SK-N-SH (cell line): ENCODE data around the gene BMF.

Source experiments
- EP300 ChIP-seq, 2 experiments: IDR thresholded peaks; 2 replicates each; pipeline versions ENCODE4 v1.4.0 to v1.6.1; 2012; ENCODE audit warnings: borderline replicate concordance in 1 of 2, low read depth in 1 of 2, low read length in 1 of 2
- EZH2phosphoT487 ChIP-seq: fragments of 200-600 bp; sonication (generic); IDR thresholded peaks from 2 replicates; pipeline ENCODE4 v1.6.1; 2017; ENCODE audit warnings: low read depth, mixed run types, mild to moderate bottlenecking, antibody characterized with exemption, moderate library complexity, borderline replicate concordance
- FOXJ3 ChIP-seq: sonication (generic); formaldehyde crosslinking; IDR thresholded peaks from 2 replicates; pipeline ENCODE4 v1.5.1; 2020; ENCODE audit warnings: mild to moderate bottlenecking, missing genetic modification reagents
- FOXM1 ChIP-seq: IDR thresholded peaks from 2 replicates; pipeline ENCODE4 v1.4.0; 2012; ENCODE audit warnings: low read depth, mild to moderate bottlenecking
- GABPA ChIP-seq: IDR thresholded peaks from 2 replicates; pipeline ENCODE4 v1.4.0; 2012; ENCODE audit warnings: low read depth, mild to moderate bottlenecking
- MEF2A ChIP-seq: IDR thresholded peaks from 2 replicates; pipeline ENCODE4 v1.4.0; 2012; ENCODE audit warnings: low read depth, borderline replicate concordance
- POLR2AphosphoS5 ChIP-seq: IDR thresholded peaks from 2 replicates; pipeline ENCODE4 v1.6.1; 2012; ENCODE audit warnings: low read depth, low read length
- RXRA ChIP-seq: IDR thresholded peaks from 2 replicates; pipeline ENCODE4 v1.4.0; 2012; ENCODE audit warnings: low read depth, mild to moderate bottlenecking, borderline replicate concordance
- SMC3 ChIP-seq: IDR thresholded peaks from 2 replicates; pipeline ENCODE4 v1.6.1; 2012; ENCODE audit warnings: low read depth, low read length, improper control_type of control experiment
- TAF1 ChIP-seq: IDR thresholded peaks from 2 replicates; pipeline ENCODE4 v1.6.1; 2012; ENCODE audit warnings: low read depth, mild to moderate bottlenecking, low read length, moderate library complexity, borderline replicate concordance
- YY1 ChIP-seq: IDR thresholded peaks from 2 replicates; pipeline ENCODE4 v1.4.0; 2012; ENCODE audit warnings: low read depth, mild to moderate bottlenecking
- TF ChIP-seq, protein P1 (sequence below): fragments of 200-600 bp; sonication (generic); IDR thresholded peaks from 2 replicates; pipeline ENCODE4 v1.6.1; 2017; ENCODE audit warnings: antibody characterized with exemption, mild to moderate bottlenecking, moderate library complexity
- TF ChIP-seq, protein P2 (sequence below): IDR thresholded peaks from 2 replicates; pipeline ENCODE4 v1.4.0; 2012; ENCODE audit warnings: low read depth, borderline replicate concordance

GRCh38 chr15:40094156-40094555 lies 14.5 kb downstream of the BMF start:
- TF ChIP-seq EP300 (IDR thresholded peaks at IDR 0.05; ENCODE audit: borderline replicate concordance in 1 of 2, low read depth in 1 of 2, low read length in 1 of 2) (no peak), EZH2phosphoT487 (no peak), GABPA (no peak), MEF2A (no peak), YY1 (no peak), TAF1 (no peak), FOXM1 (no peak), RXRA (no peak), POLR2AphosphoS5 (no peak), SMC3 (no peak), FOXJ3 (CRISPR knock-in tag) (no peak)
- TF ChIP-seq, protein P1, sequence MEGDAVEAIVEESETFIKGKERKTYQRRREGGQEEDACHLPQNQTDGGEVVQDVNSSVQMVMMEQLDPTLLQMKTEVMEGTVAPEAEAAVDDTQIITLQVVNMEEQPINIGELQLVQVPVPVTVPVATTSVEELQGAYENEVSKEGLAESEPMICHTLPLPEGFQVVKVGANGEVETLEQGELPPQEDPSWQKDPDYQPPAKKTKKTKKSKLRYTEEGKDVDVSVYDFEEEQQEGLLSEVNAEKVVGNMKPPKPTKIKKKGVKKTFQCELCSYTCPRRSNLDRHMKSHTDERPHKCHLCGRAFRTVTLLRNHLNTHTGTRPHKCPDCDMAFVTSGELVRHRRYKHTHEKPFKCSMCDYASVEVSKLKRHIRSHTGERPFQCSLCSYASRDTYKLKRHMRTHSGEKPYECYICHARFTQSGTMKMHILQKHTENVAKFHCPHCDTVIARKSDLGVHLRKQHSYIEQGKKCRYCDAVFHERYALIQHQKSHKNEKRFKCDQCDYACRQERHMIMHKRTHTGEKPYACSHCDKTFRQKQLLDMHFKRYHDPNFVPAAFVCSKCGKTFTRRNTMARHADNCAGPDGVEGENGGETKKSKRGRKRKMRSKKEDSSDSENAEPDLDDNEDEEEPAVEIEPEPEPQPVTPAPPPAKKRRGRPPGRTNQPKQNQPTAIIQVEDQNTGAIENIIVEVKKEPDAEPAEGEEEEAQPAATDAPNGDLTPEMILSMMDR = no peak
- TF ChIP-seq, protein P2, sequence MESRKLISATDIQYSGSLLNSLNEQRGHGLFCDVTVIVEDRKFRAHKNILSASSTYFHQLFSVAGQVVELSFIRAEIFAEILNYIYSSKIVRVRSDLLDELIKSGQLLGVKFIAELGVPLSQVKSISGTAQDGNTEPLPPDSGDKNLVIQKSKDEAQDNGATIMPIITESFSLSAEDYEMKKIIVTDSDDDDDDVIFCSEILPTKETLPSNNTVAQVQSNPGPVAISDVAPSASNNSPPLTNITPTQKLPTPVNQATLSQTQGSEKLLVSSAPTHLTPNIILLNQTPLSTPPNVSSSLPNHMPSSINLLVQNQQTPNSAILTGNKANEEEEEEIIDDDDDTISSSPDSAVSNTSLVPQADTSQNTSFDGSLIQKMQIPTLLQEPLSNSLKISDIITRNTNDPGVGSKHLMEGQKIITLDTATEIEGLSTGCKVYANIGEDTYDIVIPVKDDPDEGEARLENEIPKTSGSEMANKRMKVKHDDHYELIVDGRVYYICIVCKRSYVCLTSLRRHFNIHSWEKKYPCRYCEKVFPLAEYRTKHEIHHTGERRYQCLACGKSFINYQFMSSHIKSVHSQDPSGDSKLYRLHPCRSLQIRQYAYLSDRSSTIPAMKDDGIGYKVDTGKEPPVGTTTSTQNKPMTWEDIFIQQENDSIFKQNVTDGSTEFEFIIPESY = no peak
